ENCODE results near the gene ZYX.

The ZYX gene

DNA sequence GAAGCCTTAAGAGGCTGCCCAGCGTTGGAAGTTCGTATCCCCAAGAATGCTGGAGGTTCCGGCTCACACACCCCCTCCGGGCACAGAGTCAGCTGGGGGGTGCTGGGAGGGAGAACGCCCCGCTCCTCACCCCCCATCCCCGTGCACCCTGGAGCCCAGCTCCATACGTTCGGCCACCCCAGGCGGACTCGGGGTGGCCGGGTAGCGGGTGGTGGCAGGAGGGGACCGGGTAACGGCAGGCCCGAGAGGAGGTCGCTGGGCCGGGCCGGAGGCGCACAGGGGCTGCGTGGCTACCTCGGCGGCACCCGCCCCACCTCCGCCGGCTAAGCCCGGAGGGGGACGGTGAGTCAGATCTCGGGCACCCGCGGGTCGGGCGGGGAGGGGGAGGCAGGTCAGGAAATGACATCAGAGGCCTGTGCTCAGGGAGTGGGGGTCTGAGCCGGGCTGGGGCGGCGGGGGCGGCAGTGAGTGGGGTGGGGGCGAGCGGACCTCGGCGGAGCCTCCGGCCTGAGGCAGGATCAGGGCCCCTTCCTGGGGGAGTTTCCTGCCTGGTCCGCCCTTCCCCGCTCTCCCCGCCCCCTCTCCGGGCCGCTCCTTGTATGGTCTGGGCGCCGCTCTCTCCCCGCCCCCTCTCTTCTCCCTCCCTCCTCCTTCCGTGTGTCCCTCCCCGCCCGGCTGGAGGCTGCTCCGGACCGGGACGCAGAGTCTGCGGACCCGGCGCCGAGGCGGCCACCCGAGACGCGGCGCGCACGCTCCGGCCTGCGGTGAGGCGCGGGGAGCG, at the start of gene ZYX:
Gene ZYX, plus strand, starts transcription at position 700 of the 781 bp plus-strand sequence. CDS start 227 bp downstream, outside the sequence.
- DNase-seq = peak; percentile 71

GRCh38 chr7:143334244-143334643, 46.9 kb upstream of the ZYX start:
- no peak for DNase-seq

- no peak for DNase-seq
Measured at GRCh38 chr7:143337216-143337615, 43.9 kb upstream of the ZYX start.

DNA sequence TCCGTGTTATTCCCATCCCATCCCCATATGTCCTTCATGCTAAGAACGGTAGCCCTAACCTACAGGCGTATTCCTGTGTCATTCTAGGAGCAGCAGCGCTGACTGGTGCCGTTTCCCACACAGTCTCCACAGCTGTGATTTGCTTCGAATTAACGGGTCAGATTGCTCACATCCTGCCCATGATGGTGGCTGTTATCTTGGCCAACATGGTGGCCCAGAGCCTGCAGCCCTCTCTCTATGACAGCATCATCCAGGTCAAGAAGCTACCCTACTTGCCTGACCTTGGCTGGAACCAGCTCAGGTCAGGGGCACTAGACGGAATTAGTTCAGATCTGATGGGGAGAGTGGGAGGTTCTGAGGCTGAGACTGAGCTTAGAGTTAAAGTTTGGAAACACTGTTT, 39.3 kb upstream of the ZYX start:
- DNase-seq = no peak

- no peak for DNase-seq
Measured at GRCh38 chr7:143343596-143343995, 37.5 kb upstream of the ZYX start.

DNA sequence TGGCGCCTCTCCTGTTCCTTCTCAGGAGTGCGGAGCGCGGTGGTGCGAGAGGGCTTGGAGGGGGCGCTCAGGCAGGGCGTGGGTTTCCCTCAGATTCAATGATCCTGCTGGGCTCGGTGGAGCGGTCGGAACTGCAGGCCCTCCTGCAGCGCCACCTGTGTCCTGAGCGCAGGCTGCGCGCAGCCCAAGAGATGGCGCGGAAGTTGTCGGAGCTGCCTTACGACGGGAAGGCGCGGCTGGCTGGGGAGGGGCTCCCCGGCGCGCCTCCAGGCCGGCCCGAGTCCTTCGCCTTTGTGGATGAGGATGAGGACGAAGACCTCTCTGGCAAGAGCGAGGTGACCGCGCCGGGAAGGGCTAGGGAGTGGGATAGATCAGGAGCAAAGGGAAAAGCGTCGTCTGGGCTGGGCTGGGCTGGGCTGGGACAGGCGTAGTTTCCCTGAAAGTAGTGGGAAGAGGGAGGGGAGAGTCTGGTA, 35.7 kb upstream of the ZYX start:
- DNase-seq = peak; percentile 43

DNA sequence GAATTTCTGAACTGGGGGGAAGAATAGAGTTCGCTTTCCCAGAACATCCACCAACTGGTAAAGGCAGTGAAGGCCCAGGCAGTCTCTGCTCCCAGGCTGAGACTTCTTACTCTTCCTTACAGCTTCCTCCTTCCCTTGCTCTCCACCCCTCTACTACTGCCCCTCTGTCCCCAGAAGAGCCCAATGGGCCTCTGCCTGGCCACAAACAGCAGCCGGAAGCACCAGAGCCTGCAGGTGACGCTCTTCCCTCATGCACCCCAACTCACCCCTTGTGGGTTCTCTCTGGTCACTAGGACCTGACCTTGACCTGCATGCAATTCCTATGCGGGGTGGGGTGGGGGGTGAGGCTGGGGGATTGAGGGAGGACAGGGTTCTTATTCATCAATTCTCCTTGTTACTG, 35.1 kb upstream of the ZYX start:
- DNase-seq = no peak

DNA sequence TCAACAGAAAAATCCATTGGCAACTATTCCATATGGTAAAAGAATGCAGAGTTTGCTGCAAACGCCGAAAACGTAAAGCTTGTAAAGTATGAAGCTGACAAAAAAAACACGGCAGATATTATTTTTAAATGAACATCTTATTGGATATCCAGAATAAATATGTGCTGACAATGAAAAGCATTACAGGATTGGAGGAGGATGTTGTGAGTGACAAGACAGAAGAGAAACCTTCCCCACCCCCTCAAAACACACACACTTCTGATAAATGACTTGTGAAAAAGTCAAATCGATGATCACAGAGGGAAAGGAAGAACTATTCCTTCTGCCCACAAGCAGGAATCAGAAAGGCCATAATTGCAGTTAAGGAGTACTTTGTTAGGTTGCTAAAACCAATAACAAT, 33.2 kb upstream of the ZYX start:
- no peak for DNase-seq

DNA sequence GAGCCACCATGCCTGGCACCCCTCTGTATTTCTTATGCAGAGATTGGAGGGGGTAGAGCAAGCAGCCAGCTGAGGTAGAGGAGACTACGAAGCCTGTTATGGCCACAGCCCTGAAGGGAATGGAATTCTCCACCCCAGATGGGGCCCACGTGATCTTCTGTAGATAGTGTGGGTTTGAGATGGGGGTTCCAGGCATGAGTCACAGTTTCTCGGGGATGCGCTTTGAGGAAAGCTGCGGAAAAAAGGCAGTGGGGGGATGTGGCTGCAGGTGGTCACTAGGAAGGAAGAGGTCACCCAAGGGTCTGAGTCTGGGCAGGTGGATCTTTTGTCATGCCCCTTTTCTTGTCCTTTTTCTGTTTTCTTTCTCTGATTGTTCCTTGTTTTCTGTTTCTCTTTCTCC, 30.1 kb upstream of the ZYX start:
- DNase-seq = no peak

DNA sequence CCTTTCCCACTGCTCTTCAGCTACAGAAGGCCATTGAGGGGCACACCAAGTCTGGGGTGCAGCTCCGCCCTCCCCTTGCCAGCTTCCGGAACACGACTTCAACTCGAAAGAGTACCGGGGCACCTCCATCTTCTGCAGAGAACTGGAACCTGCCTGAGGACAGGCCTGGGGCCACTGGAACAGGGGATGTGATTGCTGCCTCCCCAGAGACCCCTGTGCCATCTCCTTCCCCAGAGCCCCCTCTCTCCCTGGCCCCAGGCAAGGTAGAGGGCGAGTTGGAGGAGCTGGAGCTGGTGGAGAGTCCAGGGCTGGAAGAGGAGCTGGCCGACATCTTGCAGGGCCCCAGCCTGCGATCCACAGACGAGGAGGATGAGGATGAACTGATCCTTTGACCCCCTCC, 29.6 kb upstream of the ZYX start:
- no peak for DNase-seq

GRCh38 chr7:143352531-143353002, 28.6 kb upstream of the ZYX start:
- no peak for DNase-seq

DNA sequence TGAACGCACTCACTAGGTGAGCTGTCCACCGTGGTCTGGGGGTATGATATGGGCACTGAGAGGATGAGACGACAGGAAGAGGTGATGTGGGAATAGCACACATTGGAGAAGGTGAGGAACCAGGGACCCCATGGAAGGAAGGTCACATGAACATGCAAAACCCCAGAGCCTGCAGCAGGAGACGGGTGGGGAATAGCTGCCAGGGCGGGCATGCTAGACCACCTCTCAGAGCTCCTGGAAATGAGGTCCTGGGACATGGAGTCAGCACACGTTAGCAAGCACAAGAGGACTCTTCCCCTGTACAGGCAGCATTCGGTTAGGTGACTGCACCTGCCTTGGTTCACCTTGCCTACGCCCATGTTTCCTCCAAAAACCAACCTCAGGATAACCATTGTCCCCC, 26.8 kb upstream of the ZYX start:
- no peak for DNase-seq

DNA sequence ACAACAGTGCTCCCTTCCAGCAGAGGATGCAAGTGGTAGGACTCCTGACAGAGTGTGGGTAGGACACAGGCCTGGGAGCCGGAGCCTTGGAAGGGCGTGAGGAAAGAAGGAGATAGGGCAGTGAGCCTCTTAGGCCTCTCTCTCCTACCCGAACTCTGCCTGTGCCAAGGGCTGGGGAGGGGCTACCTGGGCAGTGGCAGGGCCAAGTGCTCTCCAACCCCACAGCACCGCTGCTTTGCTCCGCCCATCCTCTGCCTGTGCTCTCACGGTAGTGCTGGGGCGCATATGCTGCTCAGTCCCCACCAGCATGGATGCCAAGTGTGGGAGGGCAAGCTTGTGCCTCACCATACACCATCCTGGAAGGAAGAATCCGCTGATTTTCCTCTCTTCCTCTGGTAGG, 26.2 kb upstream of the ZYX start:
- DNase-seq = no peak

DNA sequence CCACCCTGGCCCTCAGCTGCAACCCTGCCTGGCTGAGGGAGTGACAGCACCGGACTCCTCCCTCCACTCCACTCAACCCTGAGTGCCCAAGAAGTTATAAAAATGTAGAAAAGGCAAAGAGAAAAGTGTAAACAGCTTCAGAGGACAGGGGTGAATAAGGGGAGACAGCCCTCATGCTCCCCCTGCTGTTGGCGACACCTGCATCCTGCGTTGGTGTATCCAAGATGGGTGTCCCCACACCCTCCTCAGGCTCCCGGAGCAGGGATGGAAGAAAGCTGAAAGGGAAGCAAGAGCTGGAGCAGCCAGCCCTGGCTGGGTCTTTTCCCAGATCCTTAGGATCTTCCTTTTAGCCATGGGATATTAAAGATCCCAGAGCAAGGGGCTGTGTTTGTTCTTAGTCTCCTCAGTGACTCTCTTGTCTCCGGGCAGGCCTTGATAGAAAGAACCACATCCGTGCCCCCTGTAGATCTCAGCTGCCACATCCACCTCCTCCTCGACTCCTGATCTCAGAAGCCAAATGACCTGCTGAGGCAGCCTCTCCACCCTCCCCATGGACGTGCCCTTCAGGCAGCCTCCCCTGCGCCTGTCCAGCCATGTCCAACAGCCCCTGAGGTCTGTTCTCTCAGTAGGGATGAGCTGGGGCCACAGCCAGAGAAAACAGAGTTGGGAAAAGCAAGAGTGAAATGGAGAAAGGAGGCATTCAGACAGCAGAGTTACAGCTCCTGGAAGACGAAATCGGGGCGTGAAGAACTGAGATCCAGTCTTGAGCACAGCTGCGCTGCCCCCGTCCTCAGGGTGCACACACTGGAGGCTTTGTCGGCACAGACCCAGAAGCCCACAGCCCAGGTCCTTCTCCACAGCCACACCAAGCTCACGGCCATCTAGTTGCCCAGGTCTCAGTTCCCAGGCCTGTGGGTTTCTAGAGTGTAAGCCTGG, 25.4 kb upstream of the ZYX start:
- DNase-seq = no peak

- DNase-seq = no peak
Measured at GRCh38 chr7:143356414-143357050, 24.6 kb upstream of the ZYX start.

DNA sequence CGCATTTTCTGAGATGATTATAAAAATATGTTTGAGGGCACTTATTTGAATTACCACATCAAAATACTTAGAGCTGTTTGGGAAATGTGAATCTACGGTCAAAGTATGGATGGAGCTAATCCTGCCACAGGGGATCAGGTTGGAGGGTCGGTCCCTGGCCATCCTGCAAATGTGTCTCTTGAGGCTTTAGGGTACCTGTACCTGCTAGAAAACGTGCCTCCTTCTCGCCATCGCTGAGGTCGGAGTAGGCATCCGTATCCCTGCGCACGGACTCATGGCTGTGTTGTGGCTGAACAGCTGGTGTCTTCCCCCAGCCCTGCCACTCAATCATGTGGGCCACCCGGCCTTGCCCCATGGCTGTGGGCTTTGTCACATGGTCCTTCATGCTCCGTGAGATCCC, 22.5 kb upstream of the ZYX start:
- DNase-seq = no peak

DNA sequence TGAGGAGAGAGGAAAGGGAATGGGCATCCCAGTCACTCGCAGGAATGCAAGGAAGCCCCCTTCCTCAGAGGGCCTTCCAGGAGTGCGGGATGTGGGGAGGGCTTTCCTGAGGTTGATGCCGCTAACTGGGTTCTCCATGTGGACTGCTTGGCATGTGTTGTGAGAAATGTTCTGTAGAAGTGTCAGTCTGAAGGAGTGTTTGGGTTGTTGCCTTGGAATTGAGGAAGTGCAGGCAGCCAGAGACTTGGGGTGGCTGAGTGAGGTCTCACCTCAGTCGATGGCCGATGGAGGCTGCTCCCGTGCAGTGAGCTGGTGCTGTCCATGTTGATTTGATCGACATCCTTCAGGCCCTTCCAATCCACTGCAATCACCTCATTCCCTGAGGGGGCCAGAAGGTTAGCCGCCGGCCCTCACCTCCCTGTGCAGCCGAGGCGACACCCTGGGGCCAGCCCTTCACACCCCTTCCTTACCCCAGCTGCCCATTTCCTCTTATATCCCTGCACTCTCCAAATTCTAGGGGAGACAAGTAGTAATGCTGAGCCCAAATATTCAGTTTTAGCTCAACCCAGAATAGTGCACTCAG, 21.3 kb upstream of the ZYX start:
- DNase-seq = no peak

- no peak for DNase-seq
Measured at GRCh38 chr7:143360788-143361551, 20.2 kb upstream of the ZYX start.

- no peak for DNase-seq
Measured at GRCh38 chr7:143361552-143362130, 19.5 kb upstream of the ZYX start.

DNA sequence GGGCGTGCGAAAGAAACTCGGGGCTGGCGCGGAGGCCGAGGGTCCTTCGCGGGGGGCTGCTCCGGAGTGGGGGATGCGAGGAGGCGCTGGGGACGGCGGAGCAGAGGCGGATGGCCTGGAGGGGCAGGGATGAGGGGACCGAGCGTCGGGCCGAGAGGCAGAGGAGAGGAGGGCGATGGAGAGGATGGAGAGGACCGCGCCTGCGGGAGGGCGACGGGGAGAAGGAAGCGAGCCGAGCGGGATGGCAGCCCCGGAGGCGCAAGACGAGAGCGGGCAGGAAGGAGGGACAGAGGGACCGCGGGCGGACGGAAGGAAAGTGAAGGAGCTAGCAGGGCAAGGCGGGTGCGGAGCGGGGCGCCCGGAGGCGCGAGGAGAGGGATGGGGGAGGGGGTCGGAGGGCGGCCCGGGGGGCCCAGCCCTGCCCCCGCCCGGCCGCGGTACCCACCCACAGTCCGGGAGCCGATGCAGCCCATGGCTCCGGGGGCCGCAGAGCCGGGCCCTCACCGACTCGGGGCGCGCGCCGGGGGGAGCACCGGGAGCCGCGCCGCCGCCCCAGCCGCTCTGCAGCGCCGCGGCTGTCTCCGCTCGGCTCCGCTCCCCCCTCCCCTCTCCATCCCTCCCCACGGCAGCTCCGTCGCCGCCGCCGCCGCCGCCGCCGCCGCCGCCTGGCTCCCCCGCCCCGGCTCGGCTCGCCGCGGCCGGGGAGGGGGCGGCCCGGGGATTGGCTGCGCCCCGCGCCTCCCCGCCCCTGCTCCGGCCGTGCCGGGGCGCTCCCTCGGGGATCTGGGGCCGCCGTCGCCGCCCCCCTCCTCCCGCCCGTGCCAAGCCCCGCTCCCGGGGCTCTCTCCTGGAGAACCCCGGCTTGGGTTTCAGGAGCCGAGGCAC, 18.8 kb upstream of the ZYX start, which contains the start of gene FAM131B:
Gene FAM131B, minus strand, starts transcription at position 583 of the 885 bp plus-strand sequence. Its CDS starts 110 bp downstream, at position 473.
- no peak for DNase-seq

Data from DMS 273 treated with DMSO at 0.1 percent for 48 hours (cell line).